ENCODE measurements around the gene DDX39B. TPM values are rescaled to one million over a fixed set of nuclear protein-coding genes. Genes with fewer than 3 reads are reported as not detected.

Gene DDX39B
- total and polyA plus RNA-seq, 2 of the 8 experiments (the other 6 are each of a cell fraction or from before 2014, with no cell fraction given) = 780 to 1,164 TPM

- Histone ChIP-seq H4K91ac (replicated peaks; ENCODE audit: insufficient read length, low read length) (no peak overlapping the region), H3K4me3 (ENCODE audit: extremely low read depth in 1 of 4, insufficient read depth in 2 of 4, low read depth in 3 of 4, low read length in 4 of 4) (no peak overlapping the region), H3K79me1 (ENCODE audit: low read depth, low read length) (peaks cover under 1% of the 10 kb centered on the region; the same call in 1 of the 2 replicates), H3K23me2 (ENCODE audit: low read depth, low read length) (no peaks in the 10 kb centered on the region), H3K27ac (ENCODE audit: low read depth, low read length) (no peak overlapping the region), H3K23ac (ENCODE audit: insufficient read length) (no peak overlapping the region), H3K4me1 (replicated peaks in 1 of 4; ENCODE audit: control insufficient read depth in 3 of 4, insufficient read depth in 4 of 4, low read length in 3 of 4) (no peaks in the 10 kb centered on the region), H3K18ac (ENCODE audit: extremely low read depth, low read length) (no peak overlapping the region), H3K9me3 (ENCODE audit: insufficient read depth in 2 of 2, low read depth in 1 of 2, low read length in 1 of 2) (no peaks in the 10 kb centered on the region), H4K5ac (ENCODE audit: insufficient read length, low read depth, low read length) (no peak overlapping the region), H2AFZ (ENCODE audit: low read length) (no peak overlapping the region), H3K79me2 (ENCODE audit: control insufficient read depth in 1 of 2, insufficient read depth in 2 of 2, low read length in 2 of 2) (0 out of 4 replicates have a peak, but pooled peaks cover 0 to under 1% of the 10 kb centered on the region in 2 experiments), H2BK20ac (ENCODE audit: low read length) (no peak overlapping the region), H3K14ac (ENCODE audit: insufficient read length) (no peak overlapping the region), H3K36me3 (ENCODE audit: control insufficient read depth in 2 of 4, insufficient read depth in 4 of 4, low read length in 3 of 4) (peaks cover 4 to 30% (median 14%) of the 10 kb centered on the region in 4 experiments; a peak in 7 of 8 replicates), H2AK5ac (ENCODE audit: low read depth, low read length) (no peak overlapping the region), H4K8ac (ENCODE audit: extremely low read depth, insufficient read depth, low read length) (no peak overlapping the region), H3K27me3 (replicated peaks in 1 of 4; ENCODE audit: control insufficient read depth in 3 of 4, extremely low read depth in 1 of 4, insufficient read depth in 3 of 4, low read length in 3 of 4) (no peaks in the 10 kb centered on the region), H2BK12ac (ENCODE audit: low read depth, low read length) (no peak overlapping the region), H2BK120ac (replicated peaks; ENCODE audit: low read depth, low read length) (no peak overlapping the region), H3K4ac (replicated peaks; ENCODE audit: insufficient read length, low read depth, low read length) (no peak overlapping the region), H3K9ac (replicated peaks in 1 of 4; ENCODE audit: extremely low read depth in 1 of 4, low read depth in 3 of 4, low read length in 3 of 4) (no peak overlapping the region), H2BK5ac (ENCODE audit: low read depth, low read length) (no peak overlapping the region), H3K56ac (replicated peaks; ENCODE audit: insufficient read length, low read depth, low read length) (no peak overlapping the region), H4K20me1 (replicated peaks in 1 of 2; ENCODE audit: control insufficient read depth in 1 of 2, insufficient read depth in 2 of 2, low read length in 2 of 2) (peaks cover 0 to 3% of the 10 kb centered on the region in 2 experiments), H3K4me2 (ENCODE audit: insufficient read depth in 1 of 2, low read depth in 2 of 2, low read length in 2 of 2) (no peak overlapping the region), H2BK15ac (ENCODE audit: low read length) (no peak overlapping the region)
- FAIRE-seq = no peak
- POLR2A ChIA-PET (ENCODE audit: partially characterized antibody) = interaction anchor here (1.4 to 2.0 kb wide), 4 partner anchors 13 to 22 kb away, joined by 3 to 5 read pairs (median 3); no protein-coding TSS in a partner anchor
- TF ChIP-seq RNF2 (IDR thresholded peaks at IDR 0.05; ENCODE audit: borderline replicate concordance, low read depth, low read length, missing control alignments, poor library complexity, severe bottlenecking) = no peak
- no peak for TF ChIP-seq HDAC6 (IDR thresholded peaks at IDR 0.05; ENCODE audit: low read depth, low read length)
- no peak for TF ChIP-seq SP1 (IDR thresholded peaks at IDR 0.05; ENCODE audit: low read depth, low read length)
- TF ChIP-seq CHD1 (IDR thresholded peaks at IDR 0.05; ENCODE audit: low read depth, low read length) = no peak
- TF ChIP-seq EP300 (IDR thresholded peaks at IDR 0.05; ENCODE audit: borderline replicate concordance in 1 of 2, low read depth in 2 of 2, low read length in 2 of 2) = no peak
- no peak for TF ChIP-seq CTBP2 (IDR thresholded peaks at IDR 0.05; ENCODE audit: borderline replicate concordance, insufficient read depth, insufficient read length, low read length)
- no peak for TF ChIP-seq JUN (IDR thresholded peaks at IDR 0.05; ENCODE audit: low read depth, low read length)
- TF ChIP-seq SIN3A (conservative IDR thresholded peaks at IDR 0.05 in 1 of 2, IDR thresholded peaks at IDR 0.05 in 1 of 2; ENCODE audit: low read depth in 1 of 2, low read length in 2 of 2) = no peak
- TF ChIP-seq ASH2L (IDR thresholded peaks at IDR 0.05; ENCODE audit: low read length) = no peak
- no peak for TF ChIP-seq CREB1 (IDR thresholded peaks at IDR 0.05)
- no peak for TF ChIP-seq SAP30 (IDR thresholded peaks at IDR 0.05; ENCODE audit: insufficient read depth, insufficient replicate concordance, low read length)
- 88% methylated on average over 4 of the region's 4 CpGs; no CpG with 5 or more reads in 1 of the 2 experiments for whole genome bisulfite sequencing, 2 experiments (ENCODE audit: extremely low coverage in 1 of 2, insufficient coverage in 1 of 2, insufficient read length in 1 of 2, insufficient replicate concordance in 2 of 2, low coverage in 1 of 2, low lambda C conversion rate in 2 of 2, missing lambda C conversion rate in 1 of 2)
- DNase-seq (ENCODE audit: low read depth in 1 of 2, low spot score in 2 of 2) = no peak
- CTCF ChIA-PET (ENCODE audit: partially characterized antibody) = no interaction called here
Observed at GRCh38 chr6:31510007-31510406, 31.8 kb downstream of the DDX39B start.

Data from H1 (cell line).